ENCODE results near the gene RTKN2.

- TF ChIP-seq JUND (IDR thresholded peaks at IDR 0.05; ENCODE audit: low read depth, low read length): no peak
- TF ChIP-seq CTCF (IDR thresholded peaks at IDR 0.05 in 2 of 3, conservative IDR thresholded peaks at IDR 0.05 in 1 of 3; ENCODE audit: control insufficient read depth in 2 of 3, extremely low read depth in 1 of 3, insufficient read depth in 1 of 3, low read depth in 3 of 3, low read length in 3 of 3): no peak
- no peak for TF ChIP-seq EP300 (IDR thresholded peaks at IDR 0.05; ENCODE audit: borderline replicate concordance in 1 of 2, control insufficient read depth in 1 of 2, low read depth in 2 of 2, low read length in 2 of 2)
- no peak for TF ChIP-seq RBBP5 (conservative IDR thresholded peaks at IDR 0.05)
- no peak for TF ChIP-seq ESRRA (IDR thresholded peaks at IDR 0.05; ENCODE audit: low read length)
- TF ChIP-seq EZH2 (IDR thresholded peaks at IDR 0.05; ENCODE audit: borderline replicate concordance, control insufficient read depth, low read depth, low read length): no peak
- no peak for TF ChIP-seq PBX3 (IDR thresholded peaks at IDR 0.05; ENCODE audit: insufficient replicate concordance, low read depth, low read length)
- no peak for TF ChIP-seq REST (IDR thresholded peaks at IDR 0.05; ENCODE audit: low read depth, low read length)
- TF ChIP-seq MXI1 (IDR thresholded peaks at IDR 0.05; ENCODE audit: low read depth, low read length): no peak
- TF ChIP-seq NKRF (conservative IDR thresholded peaks at IDR 0.05): no peak
Observed at GRCh38 chr10:62178568-62178967, 90.1 kb downstream of the RTKN2 start.
